Loucy (cell line): ENCODE measurements around the gene OR6Y1.

Experiments used
- H2AFZ ChIP-seq: fragments of 200-600 bp; sonication (generic); 2 replicates; pipeline ENCODE4 v1.6.0; 2016; ENCODE audit warnings: antibody characterized with exemption, mild to moderate bottlenecking, low read length, moderate library complexity
- H3F3A ChIP-seq: fragments of 200-600 bp; 2 replicates; pipeline ENCODE4 v1.6.0; 2016; ENCODE audit warnings: antibody characterized with exemption, low read depth, mild to moderate bottlenecking
- H3K27me3 ChIP-seq: fragments of 200-600 bp; sonication (generic); 2 replicates; pipeline ENCODE4 v1.6.1; 2014; ENCODE audit warnings: low read length, mild to moderate bottlenecking; ENCODE audit not compliant: insufficient read depth, poor library complexity, severe bottlenecking
- H3K36me3 ChIP-seq: fragments of 200-600 bp; sonication (generic); 2 replicates; pipeline ENCODE4 v1.6.1; 2016; ENCODE audit warnings: low read length; ENCODE audit not compliant: insufficient read depth
- H3K4me1 ChIP-seq: fragments of 200-600 bp; sonication (generic); 2 replicates; pipeline ENCODE4 v1.5.1; 2014; ENCODE audit warnings: low read length, mild to moderate bottlenecking; ENCODE audit not compliant: insufficient read depth, poor library complexity, severe bottlenecking
- H3K4me2 ChIP-seq: fragments of 200-600 bp; sonication (generic); 2 replicates; pipeline ENCODE4 v1.6.0; 2014; ENCODE audit warnings: antibody characterized with exemption, low read length, low read depth, mild to moderate bottlenecking; ENCODE audit not compliant: poor library complexity, severe bottlenecking
- H3K4me3 ChIP-seq: fragments of 200-600 bp; sonication (generic); 2 replicates; pipeline ENCODE4 v1.5.1; 2014; ENCODE audit warnings: low read length, mild to moderate bottlenecking, mixed read lengths; ENCODE audit not compliant: poor library complexity, severe bottlenecking
- H3K79me2 ChIP-seq: fragments of 200-600 bp; sonication (generic); 2 replicates; pipeline ENCODE4 v1.6.1; 2014; ENCODE audit warnings: low read length; ENCODE audit not compliant: insufficient read depth
- H3K9ac ChIP-seq: fragments of 200-600 bp; sonication (generic); 2 replicates; pipeline ENCODE4 v1.6.0; 2014; ENCODE audit warnings: mild to moderate bottlenecking, low read depth, low read length, moderate library complexity; ENCODE audit not compliant: poor library complexity, severe bottlenecking
- H3K9me2 ChIP-seq: fragments of 200-600 bp; sonication (generic); replicated peaks from 2 replicates; pipeline ENCODE4 v1.6.1; 2016; ENCODE audit warnings: low read depth, low read length, mixed read lengths
- H3K9me3 ChIP-seq: fragments of 200-600 bp; sonication (generic); 2 replicates; pipeline ENCODE4 v1.6.1; 2014; ENCODE audit warnings: mild to moderate bottlenecking, antibody characterized with exemption, low read length, low read depth; ENCODE audit not compliant: insufficient read depth
- H4K20me1 ChIP-seq: fragments of 200-600 bp; sonication (generic); 2 replicates; pipeline ENCODE4 v1.6.0; 2014; ENCODE audit warnings: antibody characterized with exemption, low read length, mild to moderate bottlenecking; ENCODE audit not compliant: insufficient read depth, poor library complexity, severe bottlenecking
- CTCF ChIP-seq: fragments of 200-600 bp; sonication (generic); conservative IDR thresholded peaks from 2 replicates; pipeline ENCODE4 v1.5.1; 2014; ENCODE audit warnings: mild to moderate bottlenecking, antibody characterized with exemption, low read length
- EZH2phosphoT487 ChIP-seq: fragments of 200-600 bp; IDR thresholded peaks from 2 replicates; pipeline ENCODE4 v1.6.1; 2018; ENCODE audit warnings: antibody characterized with exemption, mild to moderate bottlenecking, moderate library complexity, borderline replicate concordance

The OR6Y1 gene

GRCh38 chr1:158572226-158572625 lies 18.0 kb upstream of the OR6Y1 start:
- Histone ChIP-seq H2AFZ (no peak overlapping the region), H3K27me3 (no peaks in the 10 kb centered on the region), H3F3A (no peaks in the 10 kb centered on the region), H3K9me3 (no peaks in the 10 kb centered on the region), H3K9me2 (no peaks in the 10 kb centered on the region), H3K36me3 (no peaks in the 10 kb centered on the region), H3K9ac (no peak overlapping the region), H3K4me1 (no peaks in the 10 kb centered on the region), H3K4me2 (no peak overlapping the region), H3K79me2 (no peaks in the 10 kb centered on the region), H3K4me3 (no peak overlapping the region), H4K20me1 (no peaks in the 10 kb centered on the region)
- TF ChIP-seq EZH2phosphoT487 (no peak), CTCF (no peak)

GRCh38 chr1:158570480-158570879 lies 16.3 kb upstream of the OR6Y1 start, which contains the start of gene OR6P1:
OR6P1 (minus strand) TSS chr1:158570580; CDS start chr1:158563604, 6,976 bp downstream.
- no peaks in the 10 kb centered on the region for H4K20me1 ChIP-seq
- H3K9me2 ChIP-seq = no peaks in the 10 kb centered on the region

GRCh38 chr1:158564608-158565007 lies 10.4 kb upstream of the OR6Y1 start:
- Histone ChIP-seq H3K36me3 (no peaks in the 10 kb centered on the region), H4K20me1 (no peaks in the 10 kb centered on the region), H3K79me2 (no peaks in the 10 kb centered on the region), H3K9me3 (no peaks in the 10 kb centered on the region), H3K4me2 (no peak overlapping the region), H3K27me3 (no peaks in the 10 kb centered on the region), H2AFZ (peak overlapping the region; percentile 71), H3K9me2 (no peaks in the 10 kb centered on the region), H3K4me3 (no peak overlapping the region), H3K4me1 (peaks cover 4% of the 10 kb centered on the region), H3K9ac (no peak overlapping the region), H3F3A (no peaks in the 10 kb centered on the region)
- TF ChIP-seq EZH2phosphoT487 (no peak), CTCF (no peak)

More at GRCh38 chr1:158570480-158570879, 16.3 kb upstream of the OR6Y1 start, which contains the start of gene OR6P1:
- Histone ChIP-seq H3K4me1 (no peaks in the 10 kb centered on the region), H3K4me2 (no peak within 1 kb of the TSS), H3K36me3 (no peaks in the 10 kb centered on the region), H3K9me3 (no peaks in the 10 kb centered on the region), H3K9ac (no peak within 1 kb of the TSS), H3K79me2 (no peaks in the 10 kb centered on the region), H3K27me3 (no peaks in the 10 kb centered on the region), H3F3A (no peaks in the 10 kb centered on the region), H3K4me3 (no peak within 1 kb of the TSS), H2AFZ (no peak within 1 kb of the TSS)
- TF ChIP-seq EZH2phosphoT487 = no peak
- TF ChIP-seq CTCF = no peak
